ENCODE data around the gene SPG11.

Gene SPG11

GRCh38 chr15:44527241-44527640 lies 136.2 kb downstream of the SPG11 start:
- H3K79me2 ChIP-seq (ENCODE audit: low read length), result no peaks in the 10 kb centered on the region
- no peak overlapping the region for H3K27ac ChIP-seq (ENCODE audit: low read length)
- no peak for DNase-seq
- no peaks in the 10 kb centered on the region for H3K4me1 ChIP-seq (ENCODE audit: low read length)
- H3K9me3 ChIP-seq (replicated peaks; ENCODE audit: insufficient read depth, low read length), result no peaks in the 10 kb centered on the region
- no peaks in the 10 kb centered on the region; the same call in 1 of the 2 replicates for H3F3A ChIP-seq (ENCODE audit: insufficient read depth, low read length)
- no peaks in the 10 kb centered on the region for H3K9me2 ChIP-seq (replicated peaks; ENCODE audit: insufficient read depth, low read length)
- no peak overlapping the region for H3K9ac ChIP-seq (ENCODE audit: low read length)
- TF ChIP-seq EZH2phosphoT487 (IDR thresholded peaks at IDR 0.05; ENCODE audit: low read length), result no peak
- TF ChIP-seq CTCF (IDR thresholded peaks at IDR 0.05; ENCODE audit: low read length), result no peak
- TF ChIP-seq EZH2 (optimal IDR thresholded peaks at IDR 0.05; ENCODE audit: low read depth, low read length), result no peak
- no peak overlapping the region for H3K4me3 ChIP-seq (ENCODE audit: low read length)
- H3K36me3 ChIP-seq (replicated peaks; ENCODE audit: insufficient read depth, low read length), result peaks cover 6% of the 10 kb centered on the region; the same call in 1 of the 2 replicates
- no peak overlapping the region for H2AFZ ChIP-seq (ENCODE audit: low read length)
- H3K4me2 ChIP-seq (ENCODE audit: low read depth, low read length), result no peak overlapping the region
- no peaks in the 10 kb centered on the region for H4K20me1 ChIP-seq (ENCODE audit: insufficient read depth, low read length)
- H3K27me3 ChIP-seq (replicated peaks; ENCODE audit: insufficient read depth, low read length), result no peaks in the 10 kb centered on the region

DNA sequence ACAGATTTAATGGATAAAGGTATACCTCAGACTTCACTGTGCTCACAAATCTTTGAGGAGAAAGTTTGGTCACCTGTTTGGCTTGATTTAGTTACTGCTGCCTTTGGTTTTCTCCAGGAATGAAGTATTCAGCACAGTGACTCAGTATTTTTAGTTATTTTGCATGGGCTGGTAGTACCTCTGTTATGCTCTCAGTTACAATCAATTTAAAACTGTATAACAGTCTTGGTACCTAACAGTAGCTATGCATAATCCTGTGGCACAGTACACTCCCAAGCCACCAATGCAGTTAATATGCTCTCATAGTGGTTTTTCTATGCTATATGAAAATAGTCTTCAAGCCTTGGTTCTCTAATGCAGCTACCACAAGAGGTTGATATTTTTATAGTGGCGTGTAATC lies 138.4 kb downstream of the SPG11 start:
- H2AFZ ChIP-seq (ENCODE audit: low read length), result no peak overlapping the region
- no peak for TF ChIP-seq CTCF (IDR thresholded peaks at IDR 0.05; ENCODE audit: low read length)
- no peak for TF ChIP-seq EZH2 (optimal IDR thresholded peaks at IDR 0.05; ENCODE audit: low read depth, low read length)
- peaks cover 6% of the 10 kb centered on the region; the same call in 1 of the 2 replicates for H3K36me3 ChIP-seq (replicated peaks; ENCODE audit: insufficient read depth, low read length)
- DNase-seq, result no peak
- no peaks in the 10 kb centered on the region; the same call in 1 of the 2 replicates for H3F3A ChIP-seq (ENCODE audit: insufficient read depth, low read length)
- H3K4me1 ChIP-seq (ENCODE audit: low read length), result no peaks in the 10 kb centered on the region
- no peaks in the 10 kb centered on the region for H3K27me3 ChIP-seq (replicated peaks; ENCODE audit: insufficient read depth, low read length)
- no peak overlapping the region for H3K4me2 ChIP-seq (ENCODE audit: low read depth, low read length)
- H3K4me3 ChIP-seq (ENCODE audit: low read length), result no peak overlapping the region
- H3K9me3 ChIP-seq (replicated peaks; ENCODE audit: insufficient read depth, low read length), result no peaks in the 10 kb centered on the region
- H3K9ac ChIP-seq (ENCODE audit: low read length), result no peak overlapping the region
- no peaks in the 10 kb centered on the region for H3K79me2 ChIP-seq (ENCODE audit: low read length)
- H3K27ac ChIP-seq (ENCODE audit: low read length), result no peak overlapping the region
- H4K20me1 ChIP-seq (ENCODE audit: insufficient read depth, low read length), result no peaks in the 10 kb centered on the region
- no peaks in the 10 kb centered on the region for H3K9me2 ChIP-seq (replicated peaks; ENCODE audit: insufficient read depth, low read length)

DNA sequence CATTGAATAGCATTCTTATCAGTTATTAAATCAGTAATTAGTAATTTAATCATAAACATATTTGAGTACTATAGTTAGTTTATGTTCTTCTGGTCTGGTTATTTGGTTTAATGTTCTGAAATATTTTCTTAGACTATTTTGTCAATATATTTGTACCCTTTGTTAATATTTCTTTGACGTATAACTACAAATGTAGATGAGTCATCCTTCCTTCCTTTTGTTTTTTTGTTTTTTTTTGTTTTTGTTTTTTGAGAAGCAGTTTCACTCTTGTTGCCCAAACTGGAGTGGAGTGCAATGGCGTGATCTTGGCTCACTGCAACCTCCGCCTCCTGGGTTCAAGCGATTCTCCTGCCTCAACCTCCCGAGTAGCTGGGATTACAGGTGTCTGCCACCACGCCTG lies 143.9 kb downstream of the SPG11 start:
- Histone ChIP-seq H2AFZ (ENCODE audit: low read length) (no peak overlapping the region), H3K36me3 (replicated peaks; ENCODE audit: insufficient read depth, low read length) (peaks cover 3% of the 10 kb centered on the region; the same call in 1 of the 2 replicates), H3K4me2 (ENCODE audit: low read depth, low read length) (no peak overlapping the region), H3K4me1 (ENCODE audit: low read length) (no peaks in the 10 kb centered on the region), H4K20me1 (ENCODE audit: insufficient read depth, low read length) (no peaks in the 10 kb centered on the region), H3K9me3 (replicated peaks; ENCODE audit: insufficient read depth, low read length) (no peaks in the 10 kb centered on the region), H3K9ac (ENCODE audit: low read length) (no peak overlapping the region), H3F3A (ENCODE audit: insufficient read depth, low read length) (no peaks in the 10 kb centered on the region), H3K4me3 (ENCODE audit: low read length) (no peak overlapping the region), H3K27ac (ENCODE audit: low read length) (no peak overlapping the region), H3K9me2 (replicated peaks; ENCODE audit: insufficient read depth, low read length) (no peaks in the 10 kb centered on the region), H3K27me3 (replicated peaks; ENCODE audit: insufficient read depth, low read length) (no peaks in the 10 kb centered on the region), H3K79me2 (ENCODE audit: low read length) (no peaks in the 10 kb centered on the region)
- TF ChIP-seq EZH2phosphoT487 (IDR thresholded peaks at IDR 0.05; ENCODE audit: low read length), result no peak
- TF ChIP-seq EZH2 (optimal IDR thresholded peaks at IDR 0.05; ENCODE audit: low read depth, low read length), result no peak
- TF ChIP-seq CTCF (IDR thresholded peaks at IDR 0.05; ENCODE audit: low read length), result no peak
- DNase-seq, result no peak

All from MM.1S (cell line).